A549 (cell line): ENCODE results near the gene LRRC8A. TPM values are rescaled to one million over a fixed set of nuclear protein-coding genes. Genes with fewer than 3 reads are reported as not detected.

Source experiments
- ATAC-seq, 2 experiments: fragments of 200-7000 bp in 1 of 2; fragments of >200 bp in 1 of 2; cut with Nextera tagmentation in 1 of 2; cut with Tn5 transposase in 1 of 2; 3 replicates each; pipeline versions ENCODE4 v1.8.0 to v1.9.1; 2018 to 2020; ENCODE audit warnings: mild to moderate bottlenecking in 1 of 2, moderate library complexity in 1 of 2
- CTCF ChIA-PET: fragments of 300-600 bp; sonication (Branson Sonifier 250); formaldehyde crosslinking; extraction: SDS; loops from one replicate; lab custom pipeline; 2021; ENCODE audit warnings: antibody characterized with exemption, inconsistent platforms; lab: Yijun Ruan, JAX
- POLR2A ChIA-PET: fragments of 350-600 bp; formaldehyde crosslinking; extraction: SDS; loops from one replicate; lab custom pipeline; 2021; ENCODE audit warnings: antibody characterized with exemption, inconsistent platforms; lab: Yijun Ruan, JAX
- DNase-seq, 2 experiments: peaks; one replicate each; pipeline versions ENCODE4 v3.0.0 to v3.0.0-alpha.2; 2011 to 2016; ENCODE audit warnings: low read depth in 1 of 2, low spot score in 1 of 2
- FAIRE-seq: peaks from 2 replicates; lab custom pipeline; 2011; peaks lifted over from hg19 to GRCh38; lab: Jason Lieb, UNC
- H3K27ac ChIP-seq, 2 experiments: fragments of >200 bp; sonication (Bioruptor Twin); formaldehyde crosslinking; 3 replicates each; pipeline ENCODE4 v1.5.1; 2016 to 2017
- H3K4me1 ChIP-seq: fragments of >200 bp; sonication (Bioruptor Twin); formaldehyde crosslinking; 3 replicates; pipeline ENCODE4 v1.6.1; 2016
- H3K4me2 ChIP-seq: fragments of >200 bp; sonication (Bioruptor Twin); formaldehyde crosslinking; 3 replicates; pipeline ENCODE4 v1.6.1; 2016
- H3K4me3 ChIP-seq: fragments of >200 bp; sonication (Bioruptor Twin); formaldehyde crosslinking; 3 replicates; pipeline ENCODE4 v1.5.1; 2016
- H3K9me3 ChIP-seq: fragments of >200 bp; sonication (Bioruptor Twin); formaldehyde crosslinking; 3 replicates; pipeline ENCODE4 v1.6.1; 2016
- BCL3 ChIP-seq: fragments of >200 bp; sonication (Bioruptor Twin); formaldehyde crosslinking; IDR thresholded peaks from 3 replicates; pipeline ENCODE4 v1.6.1; 2016
- CBX2 ChIP-seq: fragments of 200-600 bp; sonication (generic); IDR thresholded peaks from 2 replicates; pipeline ENCODE4 v1.6.1; 2016; ENCODE audit warnings: low read depth, mild to moderate bottlenecking, borderline replicate concordance
- CEBPB ChIP-seq, 2 experiments: fragments of >200 bp in 1 of 2; sonication (Bioruptor Twin) in 1 of 2; formaldehyde crosslinking in 1 of 2; IDR thresholded peaks; 2 replicates each; pipeline ENCODE4 v1.6.1; 2012 to 2016
- CHD4 ChIP-seq: fragments of 200-600 bp; sonication (generic); IDR thresholded peaks from 2 replicates; pipeline ENCODE4 v1.6.1; 2016; ENCODE audit warnings: antibody characterized with exemption, mild to moderate bottlenecking, borderline replicate concordance
- CTCF ChIP-seq: fragments of >200 bp; sonication (Bioruptor Twin); formaldehyde crosslinking; IDR thresholded peaks from 3 replicates; pipeline ENCODE4 v1.5.1; 2016
- EHMT2 ChIP-seq: fragments of 200-600 bp; sonication (generic); IDR thresholded peaks from 2 replicates; pipeline ENCODE4 v1.6.1; 2016; ENCODE audit warnings: antibody characterized with exemption, low read depth, mild to moderate bottlenecking, moderate library complexity
- ESRRA ChIP-seq: fragments of 150-350 bp; IDR thresholded peaks from 2 replicates; pipeline ENCODE4 v1.6.1; 2014; ENCODE audit warnings: mild to moderate bottlenecking, low read length, borderline replicate concordance
- FOSB ChIP-seq: fragments of 250-450 bp; sonication (Bioruptor Pico); IDR thresholded peaks from 2 replicates; pipeline ENCODE4 v1.5.0; 2020; ENCODE audit warnings: mild to moderate bottlenecking, moderate library complexity
- KDM1A ChIP-seq: fragments of 200-600 bp; sonication (generic); IDR thresholded peaks from 2 replicates; pipeline ENCODE4 v1.6.1; 2016; ENCODE audit warnings: low read depth, mild to moderate bottlenecking
- MAZ ChIP-seq: fragments of 150-350 bp; IDR thresholded peaks from 2 replicates; pipeline ENCODE4 v1.6.1; 2014; ENCODE audit warnings: antibody characterized with exemption, low read depth, low read length, borderline replicate concordance
- NPAS2 ChIP-seq: fragments of 250-450 bp; sonication (Bioruptor Pico); IDR thresholded peaks from 2 replicates; pipeline ENCODE4 v1.8.0; 2022; ENCODE audit warnings: mild to moderate bottlenecking, moderate library complexity, borderline replicate concordance
- PBX3 ChIP-seq: IDR thresholded peaks from 2 replicates; pipeline ENCODE4 v1.6.1; 2012
- PHF8 ChIP-seq: fragments of 200-600 bp; sonication (generic); IDR thresholded peaks from 2 replicates; pipeline ENCODE4 v1.6.1; 2016; ENCODE audit warnings: low read depth, mild to moderate bottlenecking, antibody characterized with exemption, moderate library complexity, borderline replicate concordance
- RNF2 ChIP-seq: fragments of 200-600 bp; sonication (generic); IDR thresholded peaks from 2 replicates; pipeline ENCODE4 v1.6.1; 2016; ENCODE audit warnings: low read depth, mild to moderate bottlenecking, antibody characterized with exemption, moderate library complexity, borderline replicate concordance
- TFCP2L1 ChIP-seq: fragments of 250-450 bp; sonication (Bioruptor Pico); IDR thresholded peaks from 2 replicates; pipeline ENCODE4 v1.5.0; 2021; ENCODE audit warnings: mild to moderate bottlenecking
- ZC3H11A ChIP-seq: fragments of 450-650 bp; IDR thresholded peaks from 2 replicates; pipeline ENCODE4 v1.6.1; 2014; ENCODE audit warnings: antibody characterized with exemption, mild to moderate bottlenecking
- WGBS: methylation state at CpG from one replicate; pipeline ENCODE4 v1.1.6; 2017; ENCODE audit errors: missing lambda C conversion rate; 5-methylcytosine and 5-hydroxymethylcytosine counted together
- polyA plus RNA-seq, 4 experiments: library from polyadenylated mRNA; depleted of rRNA in 3 of 4; stranded (reverse); fragments of >200 nt; fragmentation: RNase III in 1 of 4; extraction: RNeasy Plus Mini Kit Qiagen cat#74134 plus additional on column Dnase treatment in 1 of 4; gene quantifications; 2 replicates in 3 of 4; 3 replicates in 1 of 4; pipeline ENCODE4 v1.2.3, GENCODE V29; 2011 to 2017

The LRRC8A gene
- polyA plus RNA-seq, 2 of the 4 experiments (the other 2 are of a cell fraction): 22.9 to 25.9 TPM

- FAIRE-seq: no peak
- 88% methylated on average over 9 of the region's 9 CpGs for WGBS
These were observed 55.6 kb downstream of the LRRC8A start for GRCh38 chr9:128937310-128938165.

GRCh38 chr9:128940271-128940921 lies 58.5 kb downstream of the LRRC8A start:
- ATAC-seq (no peak; a peak in 1 of 6 replicates), FAIRE-seq (no peak), DNase-seq (no peak)
- Histone ChIP-seq H3K4me3 (no peak overlapping the region), H3K4me1 (no peaks in the 10 kb centered on the region), H3K4me2 (no peak overlapping the region), H3K9me3 (no peaks in the 10 kb centered on the region), H3K27ac (no peak overlapping the region)
- TF ChIP-seq ZC3H11A (no peak), PHF8 (no peak), MAZ (no peak), TFCP2L1 (CRISPR knock-in tag) (no peak), CTCF (no peak), NPAS2 (CRISPR knock-in tag) (no peak), CEBPB (IDR thresholded peaks at IDR 0.05) (no peak), ESRRA (no peak), BCL3 (no peak), EHMT2 (no peak), PBX3 (no peak), FOSB (CRISPR knock-in tag) (no peak), RNF2 (no peak), KDM1A (no peak), CBX2 (no peak)
- ChIA-PET CTCF (interaction anchor here (1.0 to 1.7 kb wide), 3 partner anchors 12 to 79 kb away, joined by 3 to 9 read pairs (median 3); no protein-coding TSS in a partner anchor), POLR2A (no interaction called here)
- WGBS: 76% methylated on average over 12 of the region's 15 CpGs

More at GRCh38 chr9:128937310-128938165, 55.6 kb downstream of the LRRC8A start:
- H3K9me3 ChIP-seq: no peaks in the 10 kb centered on the region
- H3K4me1 ChIP-seq: no peaks in the 10 kb centered on the region
- H3K4me3 ChIP-seq: no peak overlapping the region
- no peak overlapping the region for H3K27ac ChIP-seq
- POLR2A ChIA-PET: no interaction called here
- DNase-seq (no peak), ATAC-seq (peak; percentile 27 to 50; a peak in 4 of 6 replicates)
- CTCF ChIA-PET: interaction anchor here (0.6 to 5.3 kb wide), 5 partner anchors 11 to 204 kb away, joined by 3 to 47 read pairs (median 4); no protein-coding TSS in a partner anchor
- TF ChIP-seq CHD4 (no peak), EHMT2 (no peak)
- H3K4me2 ChIP-seq: no peak overlapping the region
